ENCODE data around the gene TAAR9.
A peak's percentile ranks its signal among the peaks of the same experiment; 100 is the strongest.
"Not testable (repeated sequence)": the region's sequence is repeated elsewhere in the genome, so short reads cannot be mapped to it uniquely, and the experiment has no call there.

TAAR9 gene

GRCh38 chr6:132513831-132514545, 24.1 kb upstream of the TAAR9 start:
- DNase-seq (ENCODE audit: low spot score) = no peak

GRCh38 chr6:132515386-132515785, 22.7 kb upstream of the TAAR9 start:
- no peak for DNase-seq (ENCODE audit: low spot score)

DNA sequence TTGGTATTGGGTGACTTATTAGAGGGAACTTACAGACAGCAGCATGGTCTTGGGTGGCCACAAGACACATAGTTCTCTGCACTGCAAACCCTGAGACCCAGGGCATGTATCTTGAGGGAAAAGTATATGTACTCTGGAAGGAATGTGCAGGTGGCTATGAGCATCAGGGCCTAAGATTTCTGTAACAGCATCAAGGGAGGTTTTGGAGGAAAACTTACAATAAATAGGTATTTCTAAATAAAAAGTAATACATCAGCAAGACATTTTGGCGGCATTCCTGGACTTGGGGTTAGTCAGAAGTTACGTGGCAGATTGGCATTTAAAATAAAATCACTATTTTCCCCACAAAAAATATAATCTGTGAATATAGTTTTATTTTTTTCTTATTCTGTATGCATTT, 17.1 kb upstream of the TAAR9 start:
- no peak for DNase-seq (ENCODE audit: low spot score)

GRCh38 chr6:132524646-132525045, 13.4 kb upstream of the TAAR9 start:
- DNase-seq (ENCODE audit: low spot score) = no peak

DNA sequence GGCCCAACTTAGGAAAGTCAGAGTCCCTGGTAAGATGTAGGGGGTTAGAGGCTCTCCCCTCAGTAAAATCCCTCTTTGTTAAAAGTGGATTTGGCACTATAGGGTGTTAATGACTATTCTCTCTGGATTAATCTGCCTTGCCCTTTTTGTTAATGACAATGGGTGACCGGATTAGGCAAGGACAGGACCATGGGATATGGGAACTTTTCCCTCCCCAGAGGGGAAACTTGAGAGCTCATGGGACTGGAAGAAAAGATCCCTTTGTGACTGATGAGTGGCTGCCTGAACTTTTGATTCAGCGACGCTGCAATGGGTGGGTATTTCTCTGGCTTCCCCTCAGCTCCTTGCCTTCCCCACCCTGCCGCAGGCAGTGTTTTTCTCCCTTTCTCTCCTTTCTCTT, 12.2 kb upstream of the TAAR9 start:
- DNase-seq (ENCODE audit: low spot score) = no peak

- DNase-seq (ENCODE audit: low spot score) = no peak
Measured at GRCh38 chr6:132526461-132526860, 11.6 kb upstream of the TAAR9 start.

- no peak for DNase-seq (ENCODE audit: low spot score)
Measured at GRCh38 chr6:132527791-132528190, 10.3 kb upstream of the TAAR9 start.

GRCh38 chr6:132530293-132530974, 7.6 kb upstream of the TAAR9 start:
- peak; percentile 69 for DNase-seq (ENCODE audit: low spot score)

DNA sequence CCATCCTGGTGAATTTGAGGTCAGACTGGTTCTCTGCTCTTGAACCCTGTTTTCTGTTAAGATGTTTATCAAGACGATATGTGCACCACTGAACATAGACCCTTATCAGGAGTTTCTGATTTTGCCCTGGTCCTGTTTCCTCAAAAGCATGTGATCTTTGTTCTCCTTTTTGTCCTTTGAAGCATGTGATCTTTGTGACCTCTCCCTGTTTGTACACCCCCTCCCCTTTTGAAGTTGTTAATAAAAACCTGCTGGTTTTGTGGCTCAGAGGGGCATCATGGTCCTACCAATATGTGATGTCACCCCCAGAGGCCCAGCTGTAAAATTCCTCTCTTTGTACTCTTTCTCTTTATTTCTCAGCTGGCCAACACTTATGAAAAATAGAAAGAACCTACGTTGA, 3.5 kb upstream of the TAAR9 start:
- not testable (repeated sequence) for DNase-seq (ENCODE audit: low spot score)

GRCh38 chr6:132537145-132537544, 932 bp upstream of the TAAR9 start:
- DNase-seq (ENCODE audit: low spot score) = no peak

DNA sequence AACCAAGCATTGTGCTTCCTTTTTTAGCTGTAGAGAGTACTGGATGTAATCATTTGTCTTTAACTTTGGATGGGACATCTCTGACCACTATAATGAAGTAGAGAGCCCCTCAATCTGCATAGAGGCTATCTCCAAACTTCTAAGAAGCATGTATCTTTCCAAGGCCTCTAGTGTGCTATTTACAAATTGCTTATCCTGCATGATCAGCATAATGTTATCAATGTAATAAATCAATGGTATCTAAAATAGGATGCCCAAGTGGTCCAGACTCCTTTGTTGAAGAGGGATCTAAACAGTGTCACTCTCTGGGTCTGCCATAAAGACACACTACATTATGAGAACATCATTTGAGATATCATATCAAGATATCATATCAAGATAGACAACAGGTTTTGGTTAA, 6.7 kb downstream of the TAAR9 start:
- DNase-seq (ENCODE audit: low spot score) = no peak

DNA sequence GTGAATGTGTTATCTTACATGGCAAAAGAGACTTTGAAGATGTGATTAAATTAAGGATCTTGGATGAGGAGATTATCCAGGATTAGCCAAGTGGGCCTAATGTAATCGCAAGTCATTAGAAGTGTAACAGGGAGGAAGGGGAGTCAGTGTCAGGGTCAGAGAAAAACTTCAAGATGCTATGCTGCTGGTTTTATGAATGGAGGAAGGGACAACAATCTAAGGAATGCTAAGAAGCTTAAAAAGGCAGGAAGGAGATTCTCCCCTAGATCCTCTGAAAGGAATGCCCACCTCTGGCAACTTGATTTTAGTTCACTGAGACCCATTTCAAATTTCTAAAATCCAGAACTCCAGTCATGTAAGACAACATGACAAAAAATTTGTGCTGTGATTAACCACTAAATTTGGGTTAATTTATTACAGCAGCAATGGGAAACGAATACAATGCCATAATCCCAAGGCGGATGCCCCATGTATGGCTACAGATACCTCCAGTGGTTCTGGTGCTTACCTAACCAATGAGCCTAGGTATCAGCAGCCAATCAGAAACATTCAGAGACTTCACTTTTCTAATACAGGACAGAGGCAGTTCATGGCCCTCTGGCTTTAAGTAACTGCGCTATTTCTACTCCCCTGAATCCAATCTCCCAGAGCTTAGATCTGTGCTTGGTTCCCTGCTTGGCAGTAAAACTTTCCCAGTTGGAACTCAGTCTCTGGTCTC, 10.8 kb downstream of the TAAR9 start:
- no peak for DNase-seq (ENCODE audit: low spot score)

DNA sequence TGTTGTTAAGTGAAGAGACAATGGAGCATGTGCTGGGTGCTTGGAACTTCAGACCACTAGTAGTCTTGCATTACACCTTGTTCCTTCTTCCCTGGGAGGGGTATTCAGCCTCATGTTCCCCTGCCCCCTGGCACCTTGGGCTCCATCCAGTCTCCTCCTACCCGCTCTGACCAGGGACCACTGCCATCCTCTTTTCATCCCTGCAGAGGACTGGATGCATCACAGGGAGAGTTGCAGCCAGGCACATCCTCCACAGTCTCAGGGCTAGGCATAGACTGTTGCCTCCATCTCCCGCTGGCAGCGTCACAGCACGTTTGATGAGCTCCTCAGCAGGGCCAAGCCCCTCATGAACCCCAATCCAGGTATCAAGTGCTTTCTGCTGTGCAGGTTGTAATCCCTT, 13.1 kb downstream of the TAAR9 start:
- DNase-seq (ENCODE audit: low spot score) = no peak

DNA sequence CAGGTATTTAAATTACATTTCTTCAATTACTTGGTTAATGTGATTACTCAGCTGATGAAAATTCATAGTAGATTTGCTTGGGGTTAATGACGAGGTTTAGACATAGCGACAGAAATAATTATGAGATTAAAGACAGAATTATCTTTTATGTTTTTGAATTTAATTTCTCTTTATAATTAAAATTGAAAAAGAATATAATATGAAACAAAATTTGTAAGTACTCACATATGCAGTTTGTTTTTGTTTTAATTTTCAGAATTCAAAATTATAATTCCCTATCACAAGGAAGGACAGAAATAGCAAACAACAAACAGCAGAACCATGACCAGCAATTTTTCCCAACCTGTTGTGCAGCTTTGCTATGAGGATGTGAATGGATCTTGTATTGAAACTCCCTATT, 14.3 kb downstream of the TAAR9 start, which contains the start of gene TAAR8:
TSS of gene TAAR8 (plus strand) at position 301 of the 400 bp plus-strand sequence. CDS start at position 322, 21 bp downstream.
- DNase-seq (ENCODE audit: low spot score) = no peak

DNA sequence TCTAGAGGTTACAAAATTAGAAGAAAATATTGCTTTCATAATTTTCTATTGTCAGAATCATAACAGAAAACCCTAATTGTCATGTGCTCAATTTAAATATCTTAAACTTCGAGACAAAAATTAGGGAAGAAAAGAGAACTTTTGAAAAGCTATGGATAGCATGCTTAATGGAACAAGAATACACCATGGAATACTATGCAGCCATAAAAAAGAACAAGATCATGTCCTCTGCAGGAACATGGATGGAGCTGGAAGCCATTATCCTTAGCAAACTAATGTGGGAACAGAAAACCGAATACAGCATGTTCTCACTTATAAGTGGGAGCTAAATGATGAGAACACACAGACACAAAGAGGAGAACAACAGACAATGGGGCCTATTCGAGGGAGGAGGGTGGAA, 22.0 kb downstream of the TAAR9 start:
- not testable (repeated sequence) for DNase-seq (ENCODE audit: low spot score)

DNA sequence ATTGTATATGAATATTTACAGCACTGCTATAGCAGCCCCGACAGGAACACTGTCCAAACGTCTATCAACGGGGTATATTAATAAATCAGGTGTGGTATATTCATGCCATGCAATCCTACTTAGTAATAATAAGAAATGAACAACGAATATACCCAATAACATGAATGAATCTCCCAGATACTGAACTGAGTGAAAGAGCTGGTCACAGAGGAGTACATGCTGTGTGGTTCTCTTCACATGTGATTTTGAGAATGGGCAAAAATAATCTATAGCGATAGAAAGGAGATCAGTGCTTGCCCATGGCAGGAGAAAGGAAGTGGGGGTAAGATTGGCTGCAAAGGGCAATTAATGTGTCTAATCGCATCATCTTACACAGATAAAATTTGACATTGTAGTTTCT, 28.3 kb downstream of the TAAR9 start:
- no peak for DNase-seq (ENCODE audit: low spot score)

DNA sequence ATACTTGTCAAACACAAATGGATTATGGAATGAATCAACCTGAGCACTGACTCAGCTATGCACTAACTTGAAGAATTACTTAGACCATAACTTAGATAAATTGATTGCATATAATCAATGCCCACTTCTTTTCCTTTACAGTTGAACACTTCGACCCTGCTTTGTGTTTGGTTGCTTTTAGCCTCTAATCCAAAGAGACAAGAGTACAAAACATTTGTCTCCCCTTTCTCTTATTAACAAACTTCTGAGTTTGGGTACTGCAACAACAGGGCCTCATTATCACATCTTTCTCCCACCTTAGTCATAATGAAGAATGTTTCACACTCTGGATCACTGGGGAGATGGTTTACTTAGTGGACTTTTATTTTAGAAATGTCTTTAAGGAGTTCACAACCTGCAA, 29.5 kb downstream of the TAAR9 start:
- peak; percentile 16 for DNase-seq (ENCODE audit: low spot score)

DNA sequence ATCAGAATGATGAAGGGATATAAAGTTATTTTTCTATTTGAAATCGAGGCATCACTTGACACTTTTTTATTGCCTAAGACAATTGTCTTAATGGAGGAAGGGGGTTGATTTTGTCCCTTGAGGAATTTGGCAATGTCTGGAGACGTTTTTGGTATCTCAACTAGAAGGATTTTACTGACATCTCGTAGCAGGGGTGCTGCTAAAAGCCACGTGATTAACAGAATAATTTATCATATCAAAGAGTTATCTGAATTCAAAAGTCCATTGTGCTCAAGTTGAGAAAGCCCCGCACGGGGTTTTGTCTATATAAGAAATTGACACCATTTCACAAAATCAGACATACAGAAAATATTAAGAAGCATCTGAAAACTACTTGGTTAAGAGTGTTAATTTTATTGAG, 30.5 kb downstream of the TAAR9 start:
- DNase-seq (ENCODE audit: low spot score) = peak; percentile 62

DNA sequence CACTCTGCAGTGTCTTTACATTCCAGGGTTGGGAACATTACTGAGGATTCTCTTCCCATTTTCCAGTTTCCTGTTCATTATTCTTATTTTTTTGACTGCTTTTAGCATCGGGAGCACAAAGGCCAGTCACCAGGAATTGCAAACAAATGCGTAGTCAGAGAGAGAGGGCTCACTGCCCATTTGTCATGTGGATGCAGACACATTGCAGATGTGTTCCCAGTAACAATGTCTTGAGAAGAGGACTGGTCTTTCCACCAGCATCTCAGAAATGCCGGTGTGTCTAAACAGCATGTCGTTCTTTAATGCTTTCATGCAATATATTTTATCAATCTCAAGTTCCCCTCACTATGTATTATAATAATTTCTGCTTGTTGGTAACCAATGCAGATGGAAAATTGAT, 31.1 kb downstream of the TAAR9 start:
- peak; percentile 92 for DNase-seq (ENCODE audit: low spot score)

DNA sequence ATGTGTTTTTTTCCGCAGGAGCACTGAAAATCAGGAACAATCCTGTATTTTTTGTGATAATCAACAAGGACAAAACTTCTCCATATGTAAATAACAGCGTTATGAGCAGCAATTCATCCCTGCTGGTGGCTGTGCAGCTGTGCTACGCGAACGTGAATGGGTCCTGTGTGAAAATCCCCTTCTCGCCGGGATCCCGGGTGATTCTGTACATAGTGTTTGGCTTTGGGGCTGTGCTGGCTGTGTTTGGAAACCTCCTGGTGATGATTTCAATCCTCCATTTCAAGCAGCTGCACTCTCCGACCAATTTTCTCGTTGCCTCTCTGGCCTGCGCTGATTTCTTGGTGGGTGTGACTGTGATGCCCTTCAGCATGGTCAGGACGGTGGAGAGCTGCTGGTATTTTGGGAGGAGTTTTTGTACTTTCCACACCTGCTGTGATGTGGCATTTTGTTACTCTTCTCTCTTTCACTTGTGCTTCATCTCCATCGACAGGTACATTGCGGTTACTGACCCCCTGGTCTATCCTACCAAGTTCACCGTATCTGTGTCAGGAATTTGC, 32.2 kb downstream of the TAAR9 start, which contains the start of gene TAAR6:
TSS of gene TAAR6 (plus strand) at position 102 of the 557 bp plus-strand sequence. CDS start at position 102, 0 bp downstream.
- DNase-seq (ENCODE audit: low spot score) = peak; percentile 80

DNA sequence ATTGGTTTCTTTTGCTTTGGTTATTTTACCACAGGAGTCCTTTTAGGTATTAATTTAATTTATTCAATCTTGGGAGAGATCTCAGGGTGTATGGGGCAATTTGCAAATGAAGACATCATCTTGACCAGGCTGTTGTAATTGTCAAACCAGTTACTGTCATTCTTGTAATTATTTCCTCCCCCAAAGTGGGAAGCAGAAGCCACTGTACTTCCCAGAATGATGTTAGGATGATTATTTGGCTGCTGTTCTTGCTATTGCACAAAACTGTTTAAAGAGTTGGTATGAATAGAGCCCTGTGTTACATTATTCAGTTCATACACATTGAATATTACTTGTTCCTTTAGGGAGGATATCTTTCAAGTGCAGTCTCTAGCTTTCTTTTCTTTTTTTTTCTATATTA, 33.7 kb downstream of the TAAR9 start:
- DNase-seq (ENCODE audit: low spot score) = no peak

GRCh38 chr6:132584698-132585097, 46.6 kb downstream of the TAAR9 start:
- DNase-seq (ENCODE audit: low spot score) = no peak

DNA sequence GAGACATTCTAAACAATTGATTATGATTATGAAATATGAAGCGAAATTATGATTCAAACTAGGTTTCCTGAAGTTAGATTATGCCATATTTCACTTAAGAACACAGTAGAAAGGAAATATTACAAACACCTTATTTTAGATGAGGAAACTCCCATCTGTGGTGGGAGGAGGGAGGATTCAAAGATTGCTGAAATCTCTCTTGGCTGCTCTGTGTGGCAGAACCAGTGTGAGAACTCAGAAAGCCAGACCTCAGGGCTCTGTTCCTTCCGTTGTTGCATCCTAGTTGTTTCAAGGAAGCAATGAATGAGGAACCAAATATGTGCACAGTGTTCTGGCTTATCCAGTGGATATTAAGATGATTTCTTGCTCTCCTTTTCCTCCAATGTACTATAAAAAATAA, 49.3 kb downstream of the TAAR9 start:
- no peak for DNase-seq (ENCODE audit: low spot score)

Data from globus pallidus (tissue), 1 donor.